SK-N-SH (cell line): ENCODE data around the gene SGPL1. TPM values are rescaled to one million over a fixed set of nuclear protein-coding genes. Genes with fewer than 3 reads are reported as not detected.

Experiments used
- CTCF ChIA-PET: fragments of 300-600, 350-600 bp; formaldehyde crosslinking; extraction: SDS; loops from one replicate; lab custom pipeline; 2021; lab: Yijun Ruan, JAX
- POLR2A ChIA-PET: fragments of 350-600 bp; sonication (Branson Sonifier 250); formaldehyde crosslinking; extraction: SDS; loops from one replicate; lab custom pipeline; 2020; ENCODE audit warnings: antibody characterized with exemption, inconsistent platforms; lab: Yijun Ruan, JAX
- DNase-seq: peaks from one replicate; pipeline ENCODE4 v3.0.0; 2012
- H2AFZ ChIP-seq: fragments of 200-600 bp; sonication (generic); 2 replicates; pipeline ENCODE4 v1.8.1; 2016; ENCODE audit warnings: antibody characterized with exemption, mild to moderate bottlenecking, low read depth
- H3F3A ChIP-seq: fragments of 200-600 bp; sonication (generic); replicated peaks from 2 replicates; pipeline ENCODE3; 2016; ENCODE audit warnings: antibody characterized with exemption, mild to moderate bottlenecking; ENCODE audit not compliant: insufficient read depth
- H3K27ac ChIP-seq, 2 experiments: fragments of 200-500 bp in 1 of 2; fragments of 200-600 bp in 1 of 2; sonication (Bioruptor generic) in 1 of 2; sonication (generic), shearing (Covaris generic) in 1 of 2; 2 replicates each; pipeline versions ENCODE4 v1.5.1 to v1.6.1; 2014 to 2016; ENCODE audit warnings: low read depth in 2 of 2, inconsistent platforms in 1 of 2, low read length in 1 of 2, mild to moderate bottlenecking in 1 of 2, mixed read lengths in 1 of 2
- H3K27me3 ChIP-seq: fragments of 200-600 bp; sonication (generic), shearing (Covaris generic); 2 replicates; pipeline ENCODE4 v1.6.1; 2016; ENCODE audit warnings: mixed run types; ENCODE audit not compliant: insufficient read depth
- H3K36me3 ChIP-seq, 2 experiments: fragments of 200-500 bp in 1 of 2; fragments of 200-600 bp in 1 of 2; sonication (Bioruptor generic) in 1 of 2; sonication (generic) in 1 of 2; replicated peaks in 1 of 2; 2 replicates each; pipeline versions ENCODE3 to v1.5.1; 2014 to 2016; ENCODE audit warnings: low read length in 1 of 2, mild to moderate bottlenecking in 1 of 2; ENCODE audit not compliant: insufficient read depth in 2 of 2, control insufficient read depth in 1 of 2
- H3K4me1 ChIP-seq, 2 experiments: fragments of 200-500 bp in 1 of 2; fragments of 200-600 bp in 1 of 2; sonication (Bioruptor generic) in 1 of 2; sonication (generic), shearing (Covaris generic) in 1 of 2; 2 replicates each; pipeline versions ENCODE4 v1.5.1 to v1.6.1; 2014 to 2016; ENCODE audit warnings: low read depth in 1 of 2, low read length in 1 of 2, mixed run types in 1 of 2; ENCODE audit not compliant: insufficient read depth in 2 of 2, control insufficient read depth in 1 of 2
- H3K4me2 ChIP-seq: fragments of 200-600 bp; sonication (generic), shearing (Covaris generic); 2 replicates; pipeline ENCODE4 v1.6.1; 2017; ENCODE audit warnings: mixed run types
- H3K4me3 ChIP-seq, 2 experiments: fragments of 200-500 bp in 1 of 2; fragments of 200-600 bp in 1 of 2; sonication (Bioruptor generic) in 1 of 2; sonication (generic), shearing (Covaris generic) in 1 of 2; 2 replicates each; pipeline versions ENCODE4 v1.5.1 to v1.8.1; 2014 to 2016; ENCODE audit warnings: low read depth in 2 of 2, inconsistent platforms in 1 of 2, low read length in 1 of 2, mild to moderate bottlenecking in 1 of 2, mixed read lengths in 1 of 2, moderate library complexity in 1 of 2
- H3K79me2 ChIP-seq: fragments of 200-600 bp; sonication (generic); 2 replicates; pipeline ENCODE4 v1.8.1; 2017; ENCODE audit warnings: mild to moderate bottlenecking; ENCODE audit not compliant: insufficient read depth
- H3K9ac ChIP-seq: fragments of 200-600 bp; sonication (generic); 2 replicates; pipeline ENCODE4 v1.6.1; 2017; ENCODE audit warnings: mixed run types
- H3K9me2 ChIP-seq: fragments of 200-600 bp; sonication (generic); 2 replicates; pipeline ENCODE4 v1.6.1; 2017; ENCODE audit warnings: mixed run types
- H3K9me3 ChIP-seq: fragments of 200-600 bp; sonication (generic); 2 replicates; pipeline ENCODE4 v1.6.1; 2017; ENCODE audit warnings: mixed run types, mild to moderate bottlenecking, moderate library complexity
- H4K20me1 ChIP-seq: fragments of 200-600 bp; sonication (generic); 2 replicates; pipeline ENCODE4 v1.6.1; 2017; ENCODE audit warnings: mild to moderate bottlenecking, mixed run types; ENCODE audit not compliant: insufficient read depth
- CHD2 ChIP-seq: fragments of 150-350 bp; IDR thresholded peaks from 2 replicates; pipeline ENCODE4 v1.6.1; 2018; ENCODE audit warnings: low read length; ENCODE audit not compliant: partially characterized antibody
- ELF1 ChIP-seq: IDR thresholded peaks from 2 replicates; pipeline ENCODE4 v1.4.0; 2012
- EP300 ChIP-seq, 2 experiments: IDR thresholded peaks; 2 replicates each; pipeline versions ENCODE4 v1.4.0 to v1.6.1; 2012; ENCODE audit warnings: borderline replicate concordance in 1 of 2, low read depth in 1 of 2, low read length in 1 of 2
- EZH2phosphoT487 ChIP-seq: fragments of 200-600 bp; sonication (generic); IDR thresholded peaks from 2 replicates; pipeline ENCODE4 v1.6.1; 2017; ENCODE audit warnings: low read depth, mixed run types, mild to moderate bottlenecking, antibody characterized with exemption, moderate library complexity, borderline replicate concordance
- FOSL2 ChIP-seq: IDR thresholded peaks from 2 replicates; pipeline ENCODE4 v1.4.0; 2012; ENCODE audit warnings: low read depth, mild to moderate bottlenecking, moderate library complexity, borderline replicate concordance
- FOXJ3 ChIP-seq: sonication (generic); formaldehyde crosslinking; IDR thresholded peaks from 2 replicates; pipeline ENCODE4 v1.5.1; 2020; ENCODE audit warnings: mild to moderate bottlenecking, missing genetic modification reagents
- GABPA ChIP-seq: IDR thresholded peaks from 2 replicates; pipeline ENCODE4 v1.4.0; 2012; ENCODE audit warnings: low read depth, mild to moderate bottlenecking
- GATA2 ChIP-seq: sonication (generic); formaldehyde crosslinking; IDR thresholded peaks from 2 replicates; pipeline ENCODE4 v1.5.0; 2020; ENCODE audit warnings: mild to moderate bottlenecking, missing genetic modification reagents
- MEF2A ChIP-seq: IDR thresholded peaks from 2 replicates; pipeline ENCODE4 v1.4.0; 2012; ENCODE audit warnings: low read depth, borderline replicate concordance
- MXI1 ChIP-seq: IDR thresholded peaks from 2 replicates; pipeline ENCODE4 v1.6.1; 2012; ENCODE audit warnings: mild to moderate bottlenecking, low read depth, low read length, improper control_type of control experiment
- NFIC ChIP-seq: IDR thresholded peaks from 2 replicates; pipeline ENCODE4 v1.4.0; 2012; ENCODE audit warnings: borderline replicate concordance
- NRF1 ChIP-seq: IDR thresholded peaks from 2 replicates; pipeline ENCODE4 v1.6.1; 2012; ENCODE audit warnings: low read depth, mild to moderate bottlenecking, low read length
- RCOR1 ChIP-seq: fragments of 150-350 bp; IDR thresholded peaks from 2 replicates; pipeline ENCODE4 v1.6.1; 2017; ENCODE audit warnings: antibody characterized with exemption, low read length
- RXRA ChIP-seq: IDR thresholded peaks from 2 replicates; pipeline ENCODE4 v1.4.0; 2012; ENCODE audit warnings: low read depth, mild to moderate bottlenecking, borderline replicate concordance
- SMC3 ChIP-seq: IDR thresholded peaks from 2 replicates; pipeline ENCODE4 v1.6.1; 2012; ENCODE audit warnings: low read depth, low read length, improper control_type of control experiment
- TCF12 ChIP-seq: IDR thresholded peaks from 2 replicates; pipeline ENCODE4 v1.4.0; 2012
- TEAD4 ChIP-seq: IDR thresholded peaks from 2 replicates; pipeline ENCODE4 v1.4.0; 2012; ENCODE audit warnings: mild to moderate bottlenecking, borderline replicate concordance; ENCODE audit not compliant: insufficient read depth
- WGBS: methylation state at CpG from one replicate; pipeline ENCODE4 v1.1.6; 2017; ENCODE audit warnings: low lambda C conversion rate; 5-methylcytosine and 5-hydroxymethylcytosine counted together
- polyA plus RNA-seq, 3 experiments: library from polyadenylated mRNA; depleted of rRNA; stranded (reverse); fragments of >200 nt; gene quantifications; 2 replicates each; pipeline ENCODE4 v1.2.3, GENCODE V29; 2012
- TF ChIP-seq, protein P1 (sequence below): IDR thresholded peaks from 2 replicates; pipeline ENCODE4 v1.4.0; 2012; ENCODE audit warnings: low read depth
- TF ChIP-seq, protein P2 (sequence below): IDR thresholded peaks from 2 replicates; pipeline ENCODE4; 2012

The SGPL1 gene
- polyA plus RNA-seq, 1 of the 3 experiments (the other 2 are of a cell fraction): 11.8 TPM

DNA sequence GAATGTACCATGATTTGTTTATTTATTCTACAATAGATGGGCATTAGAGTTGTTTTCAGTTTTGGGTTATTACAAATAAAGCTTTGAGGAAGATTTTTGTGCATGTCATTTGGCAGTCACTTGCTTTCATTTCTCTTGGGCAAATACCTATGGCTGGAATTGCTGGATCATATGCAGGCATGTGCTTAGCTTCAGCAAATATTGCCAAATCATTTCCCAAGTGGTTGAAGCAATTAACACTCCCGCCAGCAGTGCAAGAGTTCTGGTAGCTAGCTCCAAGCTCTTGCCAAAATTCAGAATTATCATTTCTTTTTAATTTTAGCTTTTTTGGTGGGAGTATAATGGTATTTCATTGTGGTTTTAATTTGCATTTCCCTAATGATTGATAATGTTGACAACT, 105.5 kb downstream of the SGPL1 start:
- no peak overlapping the region for H3K27ac ChIP-seq
- H3K9ac ChIP-seq: no peak overlapping the region
- H3K79me2 ChIP-seq: no peaks in the 10 kb centered on the region
- no peaks in the 10 kb centered on the region for H3K9me3 ChIP-seq
- H3K36me3 ChIP-seq: no peaks in the 10 kb centered on the region
- H3K4me2 ChIP-seq: no peak overlapping the region
- H3K4me1 ChIP-seq: peaks cover 0 to 19% of the 10 kb centered on the region in 2 experiments; a peak in 1 of 4 replicates
- TF ChIP-seq, protein P1, sequence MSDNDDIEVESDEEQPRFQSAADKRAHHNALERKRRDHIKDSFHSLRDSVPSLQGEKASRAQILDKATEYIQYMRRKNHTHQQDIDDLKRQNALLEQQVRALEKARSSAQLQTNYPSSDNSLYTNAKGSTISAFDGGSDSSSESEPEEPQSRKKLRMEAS: no peak
- TF ChIP-seq FOXJ3 (CRISPR knock-in tag) (no peak), MEF2A (no peak), CHD2 (no peak), ELF1 (no peak), SMC3 (no peak), GATA2 (CRISPR knock-in tag) (no peak), EP300 (IDR thresholded peaks at IDR 0.05; ENCODE audit: borderline replicate concordance in 1 of 2, low read depth in 1 of 2, low read length in 1 of 2) (no peak), TEAD4 (no peak), NFIC (no peak), MXI1 (no peak)
- TF ChIP-seq, protein P2, sequence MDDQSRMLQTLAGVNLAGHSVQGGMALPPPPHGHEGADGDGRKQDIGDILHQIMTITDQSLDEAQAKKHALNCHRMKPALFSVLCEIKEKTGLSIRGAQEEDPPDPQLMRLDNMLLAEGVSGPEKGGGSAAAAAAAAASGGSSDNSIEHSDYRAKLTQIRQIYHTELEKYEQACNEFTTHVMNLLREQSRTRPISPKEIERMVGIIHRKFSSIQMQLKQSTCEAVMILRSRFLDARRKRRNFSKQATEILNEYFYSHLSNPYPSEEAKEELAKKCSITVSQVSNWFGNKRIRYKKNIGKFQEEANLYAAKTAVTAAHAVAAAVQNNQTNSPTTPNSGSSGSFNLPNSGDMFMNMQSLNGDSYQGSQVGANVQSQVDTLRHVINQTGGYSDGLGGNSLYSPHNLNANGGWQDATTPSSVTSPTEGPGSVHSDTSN: no peak
- no peaks in the 10 kb centered on the region for H3K9me2 ChIP-seq
- WGBS: 40% methylated on average over 1 of the region's 1 CpG
- no peak overlapping the region for H3K4me3 ChIP-seq
- H2AFZ ChIP-seq: no peak overlapping the region
- no peak for DNase-seq
- H4K20me1 ChIP-seq: no peaks in the 10 kb centered on the region
- H3F3A ChIP-seq: no peaks in the 10 kb centered on the region
- CTCF ChIA-PET: interaction anchor here (0.8 to 10.3 kb wide), 10 partner anchors 9 to 363 kb away, joined by 3 to 130 read pairs (median 3); no protein-coding TSS in a partner anchor
- POLR2A ChIA-PET: no interaction called here
- peaks cover 26% of the 10 kb centered on the region for H3K27me3 ChIP-seq

DNA sequence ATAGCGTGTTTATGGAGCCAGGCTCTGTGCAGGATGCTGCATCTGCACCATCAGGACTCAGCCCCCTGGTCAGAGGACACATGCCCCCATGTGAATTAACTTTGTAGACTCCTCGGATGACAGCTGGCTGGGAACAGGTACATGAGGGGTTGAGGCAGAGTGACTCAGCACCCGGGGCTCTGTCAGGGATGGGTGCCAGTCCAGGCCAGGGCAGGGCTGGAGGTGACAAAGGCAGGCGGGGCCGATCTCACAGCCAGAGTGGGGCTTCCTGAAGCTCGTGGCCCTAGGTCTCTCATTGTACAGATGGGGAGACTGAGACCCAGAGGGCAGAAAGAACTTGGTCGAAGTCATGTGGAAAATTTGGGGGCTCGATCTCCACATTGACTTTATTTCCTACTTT, 107.9 kb downstream of the SGPL1 start:
- H4K20me1 ChIP-seq: no peaks in the 10 kb centered on the region
- H2AFZ ChIP-seq: no peak overlapping the region
- no peaks in the 10 kb centered on the region for H3K9me2 ChIP-seq
- no peak overlapping the region for H3K4me2 ChIP-seq
- H3K4me3 ChIP-seq: no peak overlapping the region
- TF ChIP-seq EZH2phosphoT487: no peak
- no peak for TF ChIP-seq MXI1
- TF ChIP-seq, protein P1: no peak
- TF ChIP-seq TCF12: no peak
- TF ChIP-seq GABPA: no peak
- TF ChIP-seq RXRA: no peak
- no peak for TF ChIP-seq RCOR1
- no peak for TF ChIP-seq ELF1
- no peak for TF ChIP-seq FOSL2
- TF ChIP-seq NRF1: no peak
- TF ChIP-seq TEAD4: no peak
- peaks cover 13% of the 10 kb centered on the region; the same call in 1 of the 2 replicates for H3K27me3 ChIP-seq
- no peaks in the 10 kb centered on the region for H3F3A ChIP-seq
- no peak overlapping the region for H3K9ac ChIP-seq
- H3K79me2 ChIP-seq: no peaks in the 10 kb centered on the region
- peaks cover 5 to 28% of the 10 kb centered on the region in 2 experiments; a peak in 2 of 4 replicates for H3K4me1 ChIP-seq
- WGBS: 62% methylated on average over 6 of the region's 8 CpGs
- no peaks in the 10 kb centered on the region for H3K9me3 ChIP-seq
- no peaks in the 10 kb centered on the region for H3K36me3 ChIP-seq
- CTCF ChIA-PET: interaction anchor here (0.5 to 10.3 kb wide), 16 partner anchors 11 to 384 kb away, joined by 3 to 130 read pairs (median 12); partner anchors contain the start of gene UNC5B
- no peak overlapping the region for H3K27ac ChIP-seq
- POLR2A ChIA-PET: no interaction called here
- no peak for DNase-seq
